GM21529 (cell line): Measurements from ENCODE around the gene DNER.
"Not testable (repeated sequence)": the region's sequence is repeated elsewhere in the genome, so short reads cannot be mapped to it uniquely, and the experiment has no call there.

Source experiments
- ATAC-seq: cut with Tn5 transposase; IDR thresholded peaks from one replicate; pipeline ENCODE4 v1.9.1; 2021; ENCODE audit not compliant: unreplicated experiment

Gene DNER

GRCh38 chr2:229409751-229410181 is 304.6 kb downstream of the DNER start:
- ATAC-seq = no peak

GRCh38 chr2:229408962-229409361 is 305.4 kb downstream of the DNER start:
- ATAC-seq = no peak

- no peak for ATAC-seq
Observed at GRCh38 chr2:229408356-229408755, 306.0 kb downstream of the DNER start.

GRCh38 chr2:229407170-229407569 is 307.2 kb downstream of the DNER start:
- no peak for ATAC-seq

GRCh38 chr2:229405796-229406195 is 308.6 kb downstream of the DNER start:
- no peak for ATAC-seq

- ATAC-seq = no peak
Observed at GRCh38 chr2:229403296-229403695, 311.1 kb downstream of the DNER start.

GRCh38 chr2:229401171-229401865 is 313.0 kb downstream of the DNER start:
- no peak for ATAC-seq

- ATAC-seq = no peak
Observed at GRCh38 chr2:229393926-229394325, 320.4 kb downstream of the DNER start.

- ATAC-seq = no peak
Observed at GRCh38 chr2:229392196-229392595, 322.2 kb downstream of the DNER start.

- no peak for ATAC-seq
Observed at GRCh38 chr2:229388731-229389130, 325.6 kb downstream of the DNER start.

GRCh38 chr2:229387866-229388265 is 326.5 kb downstream of the DNER start:
- ATAC-seq = no peak

- ATAC-seq = no peak
Observed at GRCh38 chr2:229380101-229380625, 334.2 kb downstream of the DNER start.

GRCh38 chr2:229378386-229378785 is 336.0 kb downstream of the DNER start:
- no peak for ATAC-seq

- ATAC-seq = no peak
Observed at GRCh38 chr2:229376866-229377265, 337.5 kb downstream of the DNER start.

- no peak for ATAC-seq
Observed at GRCh38 chr2:229375251-229375650, 339.1 kb downstream of the DNER start.

GRCh38 chr2:229373311-229373710 is 341.0 kb downstream of the DNER start:
- not testable (repeated sequence) for ATAC-seq

GRCh38 chr2:229372207-229372606 is 342.1 kb downstream of the DNER start:
- no peak for ATAC-seq

GRCh38 chr2:229371086-229371485 is 343.3 kb downstream of the DNER start:
- no peak for ATAC-seq

- no peak for ATAC-seq
Observed at GRCh38 chr2:229370509-229370908, 343.8 kb downstream of the DNER start.

- no peak for ATAC-seq
Observed at GRCh38 chr2:229363185-229363814, 351.1 kb downstream of the DNER start.

GRCh38 chr2:229350883-229351282 is 363.5 kb downstream of the DNER start:
- ATAC-seq = no peak

GRCh38 chr2:229350117-229350805 is 364.1 kb downstream of the DNER start:
- ATAC-seq = no peak
